ENCODE data around the gene UROC1. TPM values are rescaled to one million over a fixed set of nuclear protein-coding genes. Genes with fewer than 3 reads are reported as not detected.

Gene UROC1
- total RNA-seq, 2 experiments from 2014 or later, result not detected

DNA sequence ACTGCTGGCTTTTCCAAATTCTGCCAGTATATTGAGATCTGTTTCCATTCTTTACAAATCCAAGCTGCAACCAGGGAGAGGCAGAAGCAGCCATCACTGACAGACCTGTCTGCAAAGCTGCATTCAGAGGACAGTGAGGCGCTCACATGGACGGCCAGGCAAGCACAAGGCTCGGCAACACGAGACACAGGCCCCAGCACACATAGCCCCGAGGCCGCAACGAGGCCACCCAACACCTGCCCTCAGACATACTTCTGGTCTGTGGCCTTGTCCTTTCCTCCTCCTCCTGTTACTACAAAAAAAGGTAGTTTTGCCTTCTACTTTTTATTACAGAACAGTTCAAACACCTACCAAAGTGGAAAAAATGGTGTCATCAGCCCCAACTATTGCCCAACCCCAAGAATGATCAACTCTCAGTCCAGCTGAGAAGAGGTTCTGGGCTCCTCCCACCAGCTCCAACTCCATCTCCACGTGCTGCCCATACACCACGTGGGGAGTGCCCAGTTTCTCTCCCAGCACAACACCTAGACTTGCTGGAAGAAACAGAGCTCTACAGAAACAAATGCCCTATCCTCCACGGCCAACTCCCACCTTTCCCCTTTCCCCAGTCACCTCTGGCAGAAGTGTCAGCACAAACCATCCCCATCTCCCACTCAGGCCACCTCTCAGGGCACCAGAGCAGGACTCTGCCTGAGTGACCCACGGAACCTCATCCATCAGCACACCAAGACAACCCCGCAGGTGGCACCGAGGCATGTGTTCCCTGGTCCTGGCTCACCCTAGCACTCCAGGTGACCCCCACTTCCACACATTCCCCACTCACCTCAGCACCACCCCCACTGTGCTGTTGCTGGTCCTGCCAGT lies 49.3 kb downstream of the UROC1 start:
- H3K27ac Mint-ChIP-seq, result peak overlapping the region; percentile 27
- DNase-seq, result no peak
- H3K4me3 Mint-ChIP-seq, result no peak overlapping the region
- TF ChIP-seq, protein P1, sequence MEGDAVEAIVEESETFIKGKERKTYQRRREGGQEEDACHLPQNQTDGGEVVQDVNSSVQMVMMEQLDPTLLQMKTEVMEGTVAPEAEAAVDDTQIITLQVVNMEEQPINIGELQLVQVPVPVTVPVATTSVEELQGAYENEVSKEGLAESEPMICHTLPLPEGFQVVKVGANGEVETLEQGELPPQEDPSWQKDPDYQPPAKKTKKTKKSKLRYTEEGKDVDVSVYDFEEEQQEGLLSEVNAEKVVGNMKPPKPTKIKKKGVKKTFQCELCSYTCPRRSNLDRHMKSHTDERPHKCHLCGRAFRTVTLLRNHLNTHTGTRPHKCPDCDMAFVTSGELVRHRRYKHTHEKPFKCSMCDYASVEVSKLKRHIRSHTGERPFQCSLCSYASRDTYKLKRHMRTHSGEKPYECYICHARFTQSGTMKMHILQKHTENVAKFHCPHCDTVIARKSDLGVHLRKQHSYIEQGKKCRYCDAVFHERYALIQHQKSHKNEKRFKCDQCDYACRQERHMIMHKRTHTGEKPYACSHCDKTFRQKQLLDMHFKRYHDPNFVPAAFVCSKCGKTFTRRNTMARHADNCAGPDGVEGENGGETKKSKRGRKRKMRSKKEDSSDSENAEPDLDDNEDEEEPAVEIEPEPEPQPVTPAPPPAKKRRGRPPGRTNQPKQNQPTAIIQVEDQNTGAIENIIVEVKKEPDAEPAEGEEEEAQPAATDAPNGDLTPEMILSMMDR (IDR thresholded peaks at IDR 0.05), result no peak
- H3K9me3 Mint-ChIP-seq, result no peaks in the 10 kb centered on the region
- H3K27me3 Mint-ChIP-seq, result no peaks in the 10 kb centered on the region
- Histone ChIP-seq H3K36me3 (ENCODE audit: insufficient read depth, low read length) (peaks cover 90% of the 10 kb centered on the region), H3K27me3 (ENCODE audit: control insufficient read depth in 1 of 2, insufficient read depth in 2 of 2, low read length in 2 of 2) (no peaks in the 10 kb centered on the region), H3K27ac (ENCODE audit: low read depth in 1 of 2, low read length in 2 of 2) (no peak overlapping the region), H3K4me1 (ENCODE audit: insufficient read depth, low read length) (peaks cover 47% of the 10 kb centered on the region), H3K9me3 (ENCODE audit: control insufficient read depth in 1 of 2, insufficient read depth in 1 of 2, low read length in 2 of 2) (no peaks in the 10 kb centered on the region), H3K4me3 (ENCODE audit: low read length) (no peak overlapping the region)
- intact Hi-C loops (cut with DNase I, micrococcal nuclease), result no loop called here
- CTCF ChIA-PET, result no interaction called here
- H3K4me1 Mint-ChIP-seq (ENCODE audit: low read depth), result peaks cover 61% of the 10 kb centered on the region
- no peak for ATAC-seq (ENCODE audit: poor library complexity)
- peaks cover 95% of the 10 kb centered on the region for H3K36me3 Mint-ChIP-seq (ENCODE audit: low read depth)
- POLR2A ChIA-PET, result no interaction called here

DNA sequence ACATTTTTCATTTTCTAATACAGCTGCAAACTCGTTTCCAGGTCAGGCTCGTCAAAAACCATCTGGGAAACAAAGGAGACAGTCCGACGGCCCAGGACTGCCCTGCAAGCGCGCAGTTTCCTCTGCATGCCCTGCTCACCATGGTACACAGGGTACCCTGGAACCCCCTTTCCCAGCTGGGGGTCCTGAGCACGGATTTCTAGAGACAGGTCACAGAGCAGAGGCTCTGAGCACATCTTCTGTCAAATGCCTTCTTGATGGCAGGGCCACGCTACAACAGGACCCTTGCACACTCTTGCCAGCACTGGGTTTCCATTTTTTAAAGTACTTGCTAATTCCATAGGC lies 50.0 kb downstream of the UROC1 start:
- ChIA-PET CTCF (no interaction called here), POLR2A (no interaction called here)
- intact Hi-C loops (cut with DNase I, micrococcal nuclease), result no loop called here
- TF ChIP-seq, protein P1 (IDR thresholded peaks at IDR 0.05), result no peak
- ATAC-seq (ENCODE audit: poor library complexity) (no peak), DNase-seq (peak in 1 of 14 experiments; percentile 10)
- no peaks in the 10 kb centered on the region for H3K27me3 ChIP-seq (ENCODE audit: control insufficient read depth in 1 of 2, insufficient read depth in 2 of 2, low read length in 2 of 2)
- Mint-ChIP-seq H3K36me3 (ENCODE audit: low read depth) (peaks cover 94% of the 10 kb centered on the region), H3K4me1 (ENCODE audit: low read depth) (peaks cover 54% of the 10 kb centered on the region), H3K27ac (no peak overlapping the region), H3K9me3 (no peaks in the 10 kb centered on the region), H3K4me3 (no peak overlapping the region), H3K27me3 (no peaks in the 10 kb centered on the region)
- peaks cover 40% of the 10 kb centered on the region for H3K4me1 ChIP-seq (ENCODE audit: insufficient read depth, low read length)
- H3K36me3 ChIP-seq (ENCODE audit: insufficient read depth, low read length), result peaks cover 91% of the 10 kb centered on the region
- H3K27ac ChIP-seq (ENCODE audit: low read depth in 1 of 2, low read length in 2 of 2), result no peak overlapping the region
- no peaks in the 10 kb centered on the region for H3K9me3 ChIP-seq (ENCODE audit: control insufficient read depth in 1 of 2, insufficient read depth in 1 of 2, low read length in 2 of 2)
- no peak overlapping the region for H3K4me3 ChIP-seq (ENCODE audit: low read length)

DNA sequence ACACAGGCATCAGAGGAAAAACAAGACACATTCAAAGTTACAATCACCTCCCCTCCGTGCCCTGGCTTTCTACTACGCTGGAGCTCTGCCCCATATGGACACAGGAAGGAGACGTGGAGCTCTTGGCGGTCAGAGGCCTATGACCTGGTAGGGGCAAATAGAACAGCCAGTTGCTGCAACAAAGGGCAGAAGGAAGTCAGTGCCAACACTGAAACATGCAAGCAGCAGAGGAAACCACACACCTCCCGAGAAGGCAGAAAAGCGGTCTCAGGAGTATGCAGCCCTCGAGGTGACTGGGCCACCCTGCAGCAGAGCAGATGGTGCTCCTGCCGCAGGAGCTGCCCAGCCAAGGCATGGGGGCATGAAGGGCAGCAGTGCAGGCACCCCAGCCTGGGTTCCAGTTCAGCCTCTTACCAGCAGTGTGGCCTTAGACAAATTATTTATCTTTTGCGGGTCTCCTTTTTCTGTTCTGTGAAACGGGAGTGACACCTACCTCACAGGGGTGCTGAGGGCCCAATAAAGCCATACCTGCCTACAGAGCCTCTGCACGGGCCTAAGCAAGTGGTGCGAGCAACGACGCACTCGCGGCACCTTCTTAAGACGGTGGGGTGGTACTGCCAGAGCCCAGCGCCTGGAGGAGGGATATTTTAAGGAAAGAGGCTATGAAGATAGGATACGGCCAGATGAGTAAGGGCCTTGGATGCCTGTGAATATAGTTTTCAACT lies 50.5 kb downstream of the UROC1 start:
- H3K36me3 ChIP-seq (ENCODE audit: insufficient read depth, low read length), result peaks cover 94% of the 10 kb centered on the region
- Mint-ChIP-seq H3K36me3 (ENCODE audit: low read depth) (peaks cover 94% of the 10 kb centered on the region), H3K4me3 (no peak overlapping the region), H3K27me3 (no peaks in the 10 kb centered on the region), H3K4me1 (ENCODE audit: low read depth) (peaks cover 49% of the 10 kb centered on the region), H3K27ac (no peak overlapping the region), H3K9me3 (no peaks in the 10 kb centered on the region)
- peak in 1 of 14 experiments; percentile 24 for DNase-seq
- ChIA-PET CTCF (interaction anchor here (2.2 kb wide), 1 partner anchor 8 kb away, joined by 4 read pairs; no protein-coding TSS in a partner anchor), POLR2A (no interaction called here)
- H3K27ac ChIP-seq (ENCODE audit: low read depth in 1 of 2, low read length in 2 of 2), result no peak overlapping the region
- TF ChIP-seq, protein P1 (IDR thresholded peaks at IDR 0.05), result no peak
- ATAC-seq (ENCODE audit: poor library complexity), result no peak
- no peaks in the 10 kb centered on the region for H3K9me3 ChIP-seq (ENCODE audit: control insufficient read depth in 1 of 2, insufficient read depth in 1 of 2, low read length in 2 of 2)
- H3K4me3 ChIP-seq (ENCODE audit: low read length), result no peak overlapping the region
- intact Hi-C loops (cut with DNase I, micrococcal nuclease), result no loop called here
- H3K4me1 ChIP-seq (ENCODE audit: insufficient read depth, low read length), result peaks cover 34% of the 10 kb centered on the region
- no peaks in the 10 kb centered on the region for H3K27me3 ChIP-seq (ENCODE audit: control insufficient read depth in 1 of 2, insufficient read depth in 2 of 2, low read length in 2 of 2)

Data from CD4-positive, alpha-beta T cell (primary cell).